HG02973 (cell line): ENCODE results near the gene VPS37D.
A peak's percentile ranks its signal among the peaks of the same experiment; 100 is the strongest.
"Not testable (repeated sequence)": the region's sequence is repeated elsewhere in the genome, so short reads cannot be mapped to it uniquely, and the experiment has no call there.

Experiments used
- ATAC-seq: cut with Tn5 transposase; IDR thresholded peaks from one replicate; pipeline ENCODE4 v1.9.1; 2021; ENCODE audit warnings: moderate library complexity; ENCODE audit not compliant: unreplicated experiment

VPS37D gene

DNA sequence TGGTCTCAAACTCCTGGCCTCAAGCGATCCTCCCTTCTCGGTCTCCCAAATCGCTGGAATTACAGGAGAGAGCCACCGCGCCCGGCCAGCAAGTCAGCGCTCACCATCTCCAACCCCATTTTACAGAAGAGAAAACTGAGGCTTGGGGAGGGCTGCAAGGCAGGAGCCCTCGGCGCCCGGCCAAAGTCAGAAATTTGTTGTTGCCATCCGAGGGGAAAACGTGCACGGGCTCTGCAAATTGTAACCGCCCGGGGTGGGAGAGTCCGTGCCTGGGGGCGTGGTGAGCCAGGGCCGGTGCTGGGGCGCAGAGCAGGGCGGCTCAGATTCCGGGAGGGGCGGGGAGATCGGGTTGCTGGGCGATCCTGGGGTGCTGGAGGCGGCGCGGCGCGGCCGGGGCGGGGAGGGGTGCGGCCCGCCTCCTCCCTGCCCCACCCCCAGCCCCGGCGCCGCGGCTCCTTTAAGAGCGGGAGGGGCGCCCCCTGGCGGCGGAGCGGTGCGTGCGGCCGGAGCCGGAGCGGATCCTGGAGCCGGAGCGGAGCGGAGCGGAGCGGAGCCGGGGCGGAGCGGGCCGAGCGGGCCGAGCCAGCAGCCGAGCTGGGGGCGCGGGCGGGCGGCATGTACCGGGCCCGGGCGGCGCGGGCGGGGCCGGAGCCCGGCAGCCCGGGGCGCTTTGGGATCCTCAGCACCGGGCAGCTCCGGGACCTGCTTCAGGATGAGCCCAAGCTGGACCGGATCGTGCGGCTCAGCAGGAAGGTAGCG, at the start of gene VPS37D:
Gene VPS37D, plus strand, starts transcription at position 488 of the 759 bp plus-strand sequence. Its CDS starts 128 bp downstream, at position 616.
- peak; percentile 75 for ATAC-seq

- no peak for ATAC-seq
These were observed 49.1 kb upstream of the VPS37D start for GRCh38 chr7:73618538-73618937.

GRCh38 chr7:73619394-73619793, 48.2 kb upstream of the VPS37D start:
- not testable (repeated sequence) for ATAC-seq

DNA sequence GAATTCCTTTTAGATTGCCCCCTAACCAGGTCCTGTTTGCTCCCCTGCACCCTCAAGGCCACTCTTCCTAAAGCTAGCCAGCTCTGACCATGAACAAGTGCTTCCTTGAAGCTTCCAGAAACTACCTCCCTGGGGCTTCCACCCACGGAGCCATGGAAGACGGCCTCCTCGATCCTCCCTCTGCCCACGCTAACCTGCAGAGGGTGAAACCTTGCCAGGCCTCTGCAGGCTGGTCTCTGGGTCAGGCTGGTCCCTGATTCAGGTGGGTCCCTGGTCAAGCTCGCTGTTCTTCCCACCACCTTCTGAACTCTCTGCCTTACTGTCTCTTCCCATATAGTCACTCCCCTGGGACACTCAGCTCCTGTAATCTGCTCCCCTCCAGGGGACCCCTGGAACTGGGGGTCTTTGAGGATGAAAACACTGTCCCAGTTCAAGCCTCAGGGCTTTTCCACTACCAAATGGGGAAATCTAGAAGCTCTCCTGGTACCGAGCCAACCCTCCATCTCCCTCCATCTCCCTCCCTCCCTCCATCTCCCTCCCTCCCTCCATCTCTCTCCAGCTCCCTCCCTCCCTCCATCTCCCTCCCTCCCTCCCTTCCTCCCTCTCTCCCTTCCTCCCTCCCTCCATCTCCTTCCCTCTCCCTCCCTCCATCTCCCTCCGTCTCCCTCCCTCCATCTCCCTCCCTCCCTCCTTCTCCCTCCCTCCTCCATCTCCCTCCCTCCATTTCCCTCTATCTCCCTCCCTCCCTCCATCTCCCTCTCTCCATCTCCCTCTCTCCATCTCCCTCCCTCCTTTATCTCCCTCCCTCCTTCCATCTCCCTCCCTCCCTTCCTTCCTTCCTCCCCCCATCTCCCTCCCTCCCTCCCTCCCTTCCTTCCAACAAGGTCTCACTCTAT, 46.2 kb upstream of the VPS37D start:
- no peak for ATAC-seq

GRCh38 chr7:73622527-73622908, 45.1 kb upstream of the VPS37D start:
- no peak for ATAC-seq

GRCh38 chr7:73622909-73623797, 44.5 kb upstream of the VPS37D start:
- no peak for ATAC-seq

DNA sequence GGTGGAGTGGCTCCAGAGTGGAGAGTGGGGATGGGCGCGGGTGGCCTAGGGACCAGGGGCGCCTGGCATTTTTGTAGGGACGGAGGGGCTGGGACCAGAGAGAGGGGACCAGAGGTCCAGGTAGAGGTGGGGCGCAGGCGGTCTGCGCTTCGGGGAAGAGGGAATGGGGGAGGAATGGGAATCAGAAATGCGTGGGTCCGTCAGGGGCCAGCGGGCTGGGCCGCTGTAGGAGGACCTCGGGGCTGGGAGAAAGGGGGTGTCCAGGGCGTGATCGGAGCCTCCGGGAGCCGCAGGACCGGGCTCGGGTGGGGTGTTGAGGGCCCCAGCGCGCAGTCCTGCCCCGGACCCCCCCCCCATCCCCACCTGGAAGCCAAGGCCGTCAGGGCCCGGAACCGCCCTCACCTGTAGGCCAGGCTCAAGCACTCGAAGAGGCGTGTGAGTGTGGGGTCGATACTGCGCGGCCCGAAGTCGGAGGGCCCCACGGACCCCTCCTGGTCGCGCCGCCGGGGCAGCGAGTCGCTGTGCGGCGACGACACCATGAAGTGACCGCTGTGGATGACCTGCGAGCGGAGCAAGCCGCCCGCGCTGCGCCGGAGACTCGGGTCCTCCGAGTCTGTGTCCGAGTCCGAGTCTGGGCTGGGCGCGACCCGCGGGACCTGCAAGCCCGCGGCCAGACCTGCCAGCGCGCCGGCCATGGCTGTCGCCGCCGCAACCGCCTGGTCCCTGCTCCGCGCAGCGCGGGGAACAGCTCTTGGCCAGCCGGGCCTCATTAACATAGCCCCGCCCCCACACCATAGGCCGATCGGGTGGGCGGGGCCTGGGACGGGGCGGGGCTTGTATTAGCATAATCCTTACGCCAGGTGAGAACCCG, 43.6 kb upstream of the VPS37D start, which contains the start of gene MLXIPL:
Gene MLXIPL, minus strand, starts transcription at position 725 of the 871 bp plus-strand sequence. Its CDS starts 30 bp downstream, at position 695.
- no peak for ATAC-seq

DNA sequence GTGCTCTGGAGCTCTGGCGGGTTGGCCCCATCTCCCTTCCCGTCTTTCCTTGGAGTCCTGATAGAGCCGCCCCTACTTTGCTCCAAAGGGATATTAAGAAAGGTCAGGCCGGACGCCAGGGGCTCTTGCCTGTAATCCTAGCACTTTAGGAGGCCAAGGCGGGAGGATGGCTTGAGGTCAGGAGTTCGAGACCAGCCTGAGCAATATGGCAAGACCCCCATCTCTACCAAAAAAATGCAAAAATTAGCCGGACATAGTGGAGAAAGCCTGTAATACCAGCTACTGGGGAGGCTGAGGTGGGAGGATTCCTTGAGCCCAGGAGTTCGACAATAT, 43.0 kb upstream of the VPS37D start:
- no peak for ATAC-seq

GRCh38 chr7:73625276-73625675, 42.4 kb upstream of the VPS37D start:
- no peak for ATAC-seq

DNA sequence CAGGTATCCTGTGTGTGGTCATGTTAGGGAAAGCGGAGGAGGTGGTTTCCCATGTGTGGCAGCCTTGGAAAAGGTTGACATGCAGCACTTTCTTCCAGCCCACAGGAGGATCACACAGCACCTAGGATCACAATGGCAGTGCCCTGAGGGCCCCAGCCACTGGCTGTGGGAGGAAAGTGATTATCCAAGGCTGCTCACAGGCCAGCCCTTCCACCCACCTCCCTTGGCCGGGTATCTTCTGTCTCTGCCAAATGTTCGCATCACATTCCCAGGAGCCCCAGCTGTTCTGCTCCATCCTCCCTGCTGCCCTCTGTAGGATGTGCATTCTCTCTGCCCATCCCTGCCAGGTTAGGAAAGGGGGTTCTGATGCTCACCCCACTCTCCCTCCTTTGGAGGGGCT, 40.8 kb upstream of the VPS37D start:
- ATAC-seq = no peak

GRCh38 chr7:73628504-73628903, 39.1 kb upstream of the VPS37D start:
- no peak for ATAC-seq

DNA sequence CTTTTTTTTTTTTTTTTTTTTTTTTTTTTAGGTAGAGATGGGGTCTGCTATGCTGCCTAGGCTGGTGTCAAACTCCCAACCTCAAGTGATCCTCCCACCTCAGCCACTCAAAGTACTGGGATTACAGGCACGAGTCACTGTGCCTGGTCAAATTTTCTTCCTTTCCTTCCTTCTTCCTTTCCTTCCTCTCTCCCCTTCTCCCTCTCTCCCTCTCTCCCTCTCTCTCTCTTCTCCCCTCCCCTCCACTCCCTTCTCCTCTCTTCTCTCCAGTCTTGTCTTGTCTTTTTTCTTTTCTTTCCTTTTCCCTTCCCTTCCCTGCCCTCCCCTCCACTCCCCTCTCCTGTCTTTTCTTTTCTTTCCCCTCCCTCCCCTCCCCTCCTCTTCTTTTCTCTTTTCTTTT, 36.1 kb upstream of the VPS37D start:
- ATAC-seq = no peak

- no peak for ATAC-seq
These were observed 34.3 kb upstream of the VPS37D start for GRCh38 chr7:73633323-73633722.

GRCh38 chr7:73633844-73634243, 33.8 kb upstream of the VPS37D start:
- no peak for ATAC-seq

GRCh38 chr7:73635428-73636200, 32.0 kb upstream of the VPS37D start:
- no peak for ATAC-seq

- ATAC-seq = no peak
These were observed 28.7 kb upstream of the VPS37D start for GRCh38 chr7:73638911-73639310.

DNA sequence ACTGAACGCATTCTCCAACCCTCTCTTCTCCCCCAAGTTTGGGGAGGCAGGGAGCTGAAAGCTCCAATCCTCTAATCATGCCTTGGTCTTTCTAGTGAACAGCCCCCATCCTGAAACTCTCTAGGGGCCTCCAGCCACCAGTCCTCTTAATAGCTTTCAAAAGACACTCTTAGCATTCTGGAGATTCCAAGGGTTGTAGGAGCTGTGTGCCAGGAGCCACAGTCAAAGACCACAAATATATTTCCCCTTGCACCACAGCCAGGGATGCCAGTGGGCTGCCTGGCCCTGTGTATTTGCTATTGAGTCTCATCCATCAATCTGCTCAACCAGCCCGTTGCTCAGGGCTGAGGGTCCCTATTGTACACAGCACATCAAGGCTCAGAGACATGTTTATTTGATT, 24.8 kb upstream of the VPS37D start:
- ATAC-seq = no peak

DNA sequence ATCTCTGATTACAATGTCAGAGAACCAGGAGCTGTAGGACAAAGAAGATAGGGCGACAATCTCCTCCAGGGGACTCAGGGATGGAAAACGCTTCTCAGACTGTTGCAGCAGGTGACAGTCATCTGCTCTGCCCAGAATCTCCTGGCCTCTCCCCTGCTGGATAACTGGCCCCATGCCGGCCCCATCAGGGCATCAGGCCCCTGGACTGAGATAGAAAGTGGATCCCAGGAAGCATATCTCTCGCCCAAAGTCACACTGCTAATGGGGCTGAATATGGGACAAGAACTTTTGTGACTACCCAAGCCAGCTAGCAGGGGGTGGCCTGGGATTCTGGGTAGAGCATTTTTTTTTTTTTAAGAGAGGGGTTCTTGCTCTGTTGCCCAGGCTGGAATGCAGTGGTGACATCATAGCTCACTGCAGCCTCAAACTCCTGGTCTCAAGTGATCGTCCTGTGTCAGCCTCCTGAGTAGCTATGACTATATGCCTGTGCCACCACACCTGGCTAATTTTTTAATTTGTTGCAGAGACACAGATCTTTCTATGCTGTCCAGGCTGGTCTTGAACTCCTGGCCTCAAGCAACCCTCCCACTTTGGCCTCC, 22.8 kb upstream of the VPS37D start:
- ATAC-seq = no peak

GRCh38 chr7:73645643-73646174, 21.9 kb upstream of the VPS37D start:
- ATAC-seq = no peak
